Effector memory CD4-positive, alpha-beta T cell (primary cell): ENCODE results near the gene FKRP.
"Not testable (repeated sequence)": the region's sequence is repeated elsewhere in the genome, so short reads cannot be mapped to it uniquely, and the experiment has no call there.

Experiments
- DNase-seq, 3 donors: peaks; one replicate each; pipeline ENCODE4 v3.0.0-alpha.2; 2020
- H3K27ac ChIP-seq: 2 replicates; pipeline ENCODE4 v1.7.0; 2013; ENCODE audit warnings: mild to moderate bottlenecking, low read length, moderate library complexity; ENCODE audit not compliant: insufficient read depth, poor library complexity, severe bottlenecking
- H3K27me3 ChIP-seq: replicated peaks from 2 replicates; pipeline ENCODE4 v1.7.0; 2013; ENCODE audit warnings: mild to moderate bottlenecking, low read length; ENCODE audit not compliant: insufficient read depth, control insufficient read depth, poor library complexity, severe bottlenecking
- H3K36me3 ChIP-seq: 2 replicates; pipeline ENCODE4 v1.7.0; 2013; ENCODE audit warnings: mild to moderate bottlenecking, low read length, moderate library complexity; ENCODE audit not compliant: control insufficient read depth, insufficient read depth
- H3K4me1 ChIP-seq: 2 replicates; pipeline ENCODE4 v1.7.0; 2013; ENCODE audit warnings: low read length, mild to moderate bottlenecking; ENCODE audit not compliant: control insufficient read depth, insufficient read depth, poor library complexity, severe bottlenecking
- H3K4me3 ChIP-seq: 2 replicates; pipeline ENCODE4 v1.7.0; 2013; ENCODE audit warnings: low read length, low read depth, mild to moderate bottlenecking; ENCODE audit not compliant: insufficient read depth, poor library complexity, severe bottlenecking
- H3K9me3 ChIP-seq: 2 replicates; pipeline ENCODE4 v1.7.0; 2013; ENCODE audit warnings: mild to moderate bottlenecking, low read length, moderate library complexity; ENCODE audit not compliant: control insufficient read depth
- total RNA-seq, 3 donors: gene quantifications; one replicate each; lab custom pipeline; 2026; lab: John Stamatoyannopoulos, UW

The FKRP gene
- 14.6 to 22.8 (median 19.0) reads per million in 3 donors for total RNA-seq

DNA sequence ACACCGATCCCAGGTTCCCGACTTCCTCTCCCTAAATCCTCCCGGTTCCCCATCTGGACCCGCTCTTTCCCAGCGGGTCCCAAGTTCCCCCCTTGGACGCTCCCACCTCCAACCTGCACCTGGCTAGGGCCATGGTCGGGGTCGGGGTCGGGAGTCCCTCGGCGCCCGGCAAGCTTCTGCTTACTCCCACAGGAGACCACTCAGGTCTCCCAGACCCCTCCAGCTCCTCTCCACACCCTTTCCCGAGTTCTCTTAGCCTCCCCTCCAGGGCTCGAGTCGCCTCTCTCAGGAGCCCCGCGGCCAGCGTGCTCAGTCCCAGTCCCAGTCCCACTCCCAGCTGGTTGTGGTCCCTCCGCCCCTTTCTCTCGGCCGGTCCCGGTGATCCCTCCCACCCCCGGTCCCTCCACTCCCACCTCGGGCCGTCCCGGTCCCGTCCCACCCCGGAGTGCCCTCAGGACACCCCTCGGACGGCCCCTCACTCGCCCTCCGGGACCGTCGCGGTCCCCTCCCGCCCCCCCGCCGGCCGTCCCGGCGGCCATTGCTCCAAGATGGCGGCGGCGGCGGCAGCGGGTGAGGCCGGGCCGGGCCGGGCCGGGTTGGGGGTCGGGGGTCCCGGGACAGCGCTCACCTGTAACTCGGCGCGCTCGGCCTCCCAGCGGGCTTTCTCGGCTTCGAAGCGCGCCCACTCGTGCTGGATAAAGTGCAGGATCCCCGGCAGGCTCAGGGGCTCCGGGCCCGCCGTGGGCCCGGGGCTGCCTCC is at the start of gene FKRP:
FKRP (plus strand) TSS at position 537 of the 760 bp plus-strand sequence. CDS start 9,394 bp downstream, outside the sequence.
- H3K27ac ChIP-seq, result peak within 1 kb of the TSS; percentile 77
- peaks cover 23% of the 10 kb centered on the region for H3K4me1 ChIP-seq
- peak within 1 kb of the TSS; percentile 90 for H3K4me3 ChIP-seq
- no peaks in the 10 kb centered on the region for H3K27me3 ChIP-seq
- peak in 1 of 3 donors; percentile 18 for DNase-seq
- no peaks in the 10 kb centered on the region for H3K36me3 ChIP-seq
- H3K9me3 ChIP-seq, result no peaks in the 10 kb centered on the region

GRCh38 chr19:46696866-46697203 is 49.0 kb upstream of the FKRP start:
- Histone ChIP-seq H3K4me1 (no peaks in the 10 kb centered on the region), H3K36me3 (peaks cover 97% of the 10 kb centered on the region), H3K9me3 (no peaks in the 10 kb centered on the region), H3K27ac (no peak overlapping the region), H3K27me3 (no peaks in the 10 kb centered on the region), H3K4me3 (no peak overlapping the region)
- DNase-seq, result no peak

- no peaks in the 10 kb centered on the region for H3K27me3 ChIP-seq
- H3K27ac ChIP-seq, result no peak overlapping the region
- no peak for DNase-seq
- H3K36me3 ChIP-seq, result peaks cover 97% of the 10 kb centered on the region
- H3K9me3 ChIP-seq, result no peaks in the 10 kb centered on the region
- H3K4me3 ChIP-seq, result no peak overlapping the region
- H3K4me1 ChIP-seq, result no peaks in the 10 kb centered on the region
Observed at GRCh38 chr19:46697204-46697960, 48.5 kb upstream of the FKRP start.

GRCh38 chr19:46698395-46699321 is 47.2 kb upstream of the FKRP start:
- H3K9me3 ChIP-seq, result no peaks in the 10 kb centered on the region
- H3K27me3 ChIP-seq, result no peaks in the 10 kb centered on the region
- no peak overlapping the region for H3K27ac ChIP-seq
- H3K36me3 ChIP-seq, result peaks cover 95% of the 10 kb centered on the region
- no peak for DNase-seq
- no peaks in the 10 kb centered on the region for H3K4me1 ChIP-seq
- no peak overlapping the region for H3K4me3 ChIP-seq

GRCh38 chr19:46700704-46701103 is 45.2 kb upstream of the FKRP start:
- Histone ChIP-seq H3K36me3 (peaks cover 86% of the 10 kb centered on the region), H3K4me1 (no peaks in the 10 kb centered on the region), H3K27me3 (no peaks in the 10 kb centered on the region), H3K4me3 (no peak overlapping the region), H3K27ac (no peak overlapping the region), H3K9me3 (no peaks in the 10 kb centered on the region)
- no peak for DNase-seq

DNA sequence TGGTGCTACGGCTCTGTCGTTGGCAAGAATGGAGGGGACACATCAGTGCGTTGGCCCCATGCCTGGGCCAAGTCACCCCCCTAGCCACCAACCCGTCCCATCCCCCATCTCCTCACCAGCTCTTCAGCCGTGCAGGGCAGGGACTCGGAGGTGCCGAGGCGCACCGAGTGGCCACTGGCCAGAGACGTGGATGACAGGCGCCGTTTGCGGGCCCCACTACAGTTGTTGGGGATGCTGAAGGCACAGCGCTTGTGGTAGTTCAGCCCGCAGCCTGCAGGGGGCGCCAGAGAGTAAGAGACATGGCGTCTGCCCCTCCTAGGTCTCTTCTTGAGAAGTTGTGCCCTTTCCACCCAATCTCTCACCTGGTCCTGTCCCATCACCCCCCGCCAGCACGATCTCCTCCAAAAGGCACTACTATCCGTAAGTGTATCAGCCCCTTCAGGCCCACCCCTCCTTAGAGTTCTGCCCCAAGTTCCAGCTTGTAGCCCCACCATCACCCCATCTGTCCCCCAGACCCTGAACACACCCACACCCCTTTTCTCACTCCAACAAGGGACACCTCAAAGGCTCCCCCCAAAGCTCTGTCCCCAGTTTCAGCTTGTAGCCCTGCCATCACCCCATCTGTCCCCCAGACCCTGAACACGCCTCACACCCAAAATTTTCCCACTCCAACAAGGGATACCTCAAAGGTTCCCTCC is 41.3 kb upstream of the FKRP start:
- peak; percentile 65 to 79 (median 77) for DNase-seq
- Histone ChIP-seq H3K36me3 (peaks cover 75% of the 10 kb centered on the region), H3K27me3 (no peaks in the 10 kb centered on the region), H3K27ac (no peak overlapping the region), H3K9me3 (no peaks in the 10 kb centered on the region), H3K4me3 (no peak overlapping the region), H3K4me1 (no peaks in the 10 kb centered on the region)

DNA sequence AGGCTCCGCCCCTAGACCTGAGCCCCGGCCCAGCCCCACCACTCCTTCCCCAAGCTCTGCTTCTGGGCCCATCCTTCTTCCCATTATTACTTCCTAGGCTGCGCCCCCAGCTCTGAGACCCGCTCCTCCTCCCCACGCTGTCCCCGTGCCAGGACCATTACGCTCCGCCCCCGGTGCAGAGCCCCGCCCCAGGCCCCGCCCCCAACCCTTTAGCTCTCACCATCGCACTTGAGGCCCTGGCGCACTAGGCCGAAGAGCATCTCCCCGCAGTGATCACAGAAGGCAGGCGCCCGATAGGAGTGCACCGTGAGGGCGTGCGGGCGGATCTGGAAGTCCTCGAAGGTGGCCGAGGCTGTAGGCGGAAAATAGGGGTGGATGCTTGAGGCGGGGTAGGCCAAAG is 35.2 kb upstream of the FKRP start:
- no peaks in the 10 kb centered on the region for H3K27me3 ChIP-seq
- H3K36me3 ChIP-seq, result peaks cover 44% of the 10 kb centered on the region
- no peak for DNase-seq
- H3K27ac ChIP-seq, result no peak overlapping the region
- peaks cover 15% of the 10 kb centered on the region for H3K4me1 ChIP-seq
- no peak overlapping the region for H3K4me3 ChIP-seq
- no peaks in the 10 kb centered on the region for H3K9me3 ChIP-seq

- H3K4me1 ChIP-seq, result peaks cover 23% of the 10 kb centered on the region
- not testable (repeated sequence) for H3K27me3 ChIP-seq, DNase-seq, H3K4me3 ChIP-seq, H3K9me3 ChIP-seq
- peaks cover 30% of the 10 kb centered on the region for H3K36me3 ChIP-seq
- H3K27ac ChIP-seq, result peak overlapping the region; percentile 89
Observed at GRCh38 chr19:46712768-46713338, 33.0 kb upstream of the FKRP start.

DNA sequence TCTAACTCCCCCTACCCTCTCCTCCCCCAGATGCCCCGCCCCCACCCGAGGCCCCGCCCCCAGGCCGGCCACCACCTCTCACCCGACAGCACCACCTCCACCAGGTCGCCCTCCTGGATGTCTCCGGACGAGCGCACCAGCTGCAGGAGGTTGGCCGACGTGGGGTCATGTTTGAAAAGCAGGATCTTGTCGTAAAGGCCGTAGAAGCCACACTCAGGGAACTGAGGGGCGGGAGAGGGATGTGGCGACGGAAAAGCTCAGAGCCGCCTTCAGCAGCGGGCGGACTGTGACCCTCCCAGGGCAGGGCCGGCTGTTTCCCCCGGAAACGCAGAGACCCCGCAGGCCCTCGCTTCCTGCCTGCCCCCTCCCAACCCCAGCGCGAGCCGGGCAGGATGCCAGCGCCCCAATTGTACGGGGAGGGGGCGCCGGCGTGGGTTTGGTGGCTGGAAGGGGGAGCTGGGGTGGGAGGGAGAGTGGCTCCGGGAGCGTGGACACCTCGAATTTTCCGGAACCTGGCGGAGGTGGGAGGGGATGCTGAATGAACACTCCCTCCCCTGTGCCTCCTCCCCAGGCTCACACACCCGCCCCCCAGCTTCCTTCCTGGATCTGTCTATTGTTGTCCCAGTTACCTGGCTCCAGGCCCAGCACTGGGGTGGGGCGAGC is 31.9 kb upstream of the FKRP start:
- peak overlapping the region; percentile 89 for H3K27ac ChIP-seq
- H3K4me1 ChIP-seq, result peaks cover 34% of the 10 kb centered on the region
- no peaks in the 10 kb centered on the region for H3K9me3 ChIP-seq

More for the DNA sequence above, 31.9 kb upstream of the FKRP start:
- Histone ChIP-seq H3K27me3 (no peaks in the 10 kb centered on the region), H3K36me3 (peaks cover 21% of the 10 kb centered on the region), H3K4me3 (peak overlapping the region; percentile 72)
- peak; percentile 65 to 81 (median 74) for DNase-seq
